Natural killer cell (primary cell): ENCODE data around the gene DOCK2. TPM values are rescaled to one million over a fixed set of nuclear protein-coding genes. Genes with fewer than 3 reads are reported as not detected.

Source experiments
- ATAC-seq, 3 donors: fragments of 150-1000 bp in 2 of 3; fragments of 200-7000 bp in 1 of 3; cut with Tn5 transposase; 1 replicate in 1 of 3; 2 replicates in 2 of 3; pipeline ENCODE4 v1.10.0; 2021; ENCODE audit warnings: mild to moderate bottlenecking in 2 of 3, moderate library complexity in 2 of 3
- DNase-seq, 2 donors: peaks; one replicate each; pipeline versions ENCODE4 v3.0.0 to v3.0.0-alpha.2; 2013 to 2021; ENCODE audit warnings: mixed read lengths in 1 of 2
- H3K27ac ChIP-seq: one replicate; pipeline ENCODE4 v1.5.1; 2013; ENCODE audit warnings: mild to moderate bottlenecking, low read length
- H3K27me3 ChIP-seq: one replicate; pipeline ENCODE4 v1.6.1; 2013; ENCODE audit warnings: low read length; ENCODE audit not compliant: control insufficient read depth, insufficient read depth
- H3K36me3 ChIP-seq: one replicate; pipeline ENCODE4 v1.6.1; 2013; ENCODE audit warnings: low read length; ENCODE audit not compliant: control insufficient read depth, insufficient read depth
- H3K4me1 ChIP-seq: one replicate; pipeline ENCODE4 v1.6.1; 2013; ENCODE audit warnings: low read length; ENCODE audit not compliant: control insufficient read depth, insufficient read depth
- H3K4me3 ChIP-seq: one replicate; pipeline ENCODE4 v1.5.1; 2013; ENCODE audit warnings: low read length
- H3K9me3 ChIP-seq: one replicate; pipeline ENCODE4 v1.6.1; 2013; ENCODE audit warnings: low read length; ENCODE audit not compliant: control insufficient read depth, insufficient read depth
- H3K27ac Mint-ChIP-seq, 2 donors: one replicate each; pipeline ENCODE4 v1.8.0; 2022; ENCODE audit warnings: mild to moderate bottlenecking in 2 of 2, mixed read lengths in 2 of 2, moderate library complexity in 1 of 2
- H3K27me3 Mint-ChIP-seq, 2 donors: one replicate each; pipeline ENCODE4 v1.8.0; 2022; ENCODE audit warnings: low read depth in 2 of 2, mixed read lengths in 2 of 2
- H3K36me3 Mint-ChIP-seq: one replicate; pipeline ENCODE4 v1.8.0; 2022; ENCODE audit warnings: mixed read lengths
- H3K4me1 Mint-ChIP-seq, 2 donors: one replicate each; pipeline ENCODE4 v1.8.0; 2022; ENCODE audit warnings: mixed read lengths in 2 of 2
- H3K4me3 Mint-ChIP-seq: one replicate; pipeline ENCODE4 v1.8.0; 2022; ENCODE audit warnings: mild to moderate bottlenecking, moderate library complexity, mixed read lengths
- H3K9me3 Mint-ChIP-seq, 2 donors: one replicate each; pipeline ENCODE4 v1.8.0; 2022; ENCODE audit warnings: mixed read lengths in 2 of 2
- WGBS: methylation state at CpG from one replicate; pipeline ENCODE4 v1.1.7; 2013; ENCODE audit warnings: missing lambda C conversion rate; ENCODE audit not compliant: insufficient coverage; 5-methylcytosine and 5-hydroxymethylcytosine counted together
- intact Hi-C: fragments of 100-400 bp; cut with micrococcal nuclease; formaldehyde crosslinking; loops from one replicate; pipeline ENCODE4 v1.14.2; 2022
- total RNA-seq, 4 donors: library from RNA; stranded (reverse); fragments of 120-200 nt in 1 of 4; gene quantifications; one replicate each; pipeline versions ENCODE4 v1.2.3 to v1.2.4, GENCODE V29; 2013 to 2022
- TF ChIP-seq, protein P1 (sequence below): fragments of 200-600 bp; IDR thresholded peaks from one replicate; pipeline ENCODE4 v1.8.0; 2022; ENCODE audit warnings: antibody characterized with exemption

The DOCK2 gene
- total RNA-seq, 3 donors from 2014 or later (not counting 1 experiment from before 2014, with no cell fraction given) = 317 to 361 (median 320) TPM

DNA sequence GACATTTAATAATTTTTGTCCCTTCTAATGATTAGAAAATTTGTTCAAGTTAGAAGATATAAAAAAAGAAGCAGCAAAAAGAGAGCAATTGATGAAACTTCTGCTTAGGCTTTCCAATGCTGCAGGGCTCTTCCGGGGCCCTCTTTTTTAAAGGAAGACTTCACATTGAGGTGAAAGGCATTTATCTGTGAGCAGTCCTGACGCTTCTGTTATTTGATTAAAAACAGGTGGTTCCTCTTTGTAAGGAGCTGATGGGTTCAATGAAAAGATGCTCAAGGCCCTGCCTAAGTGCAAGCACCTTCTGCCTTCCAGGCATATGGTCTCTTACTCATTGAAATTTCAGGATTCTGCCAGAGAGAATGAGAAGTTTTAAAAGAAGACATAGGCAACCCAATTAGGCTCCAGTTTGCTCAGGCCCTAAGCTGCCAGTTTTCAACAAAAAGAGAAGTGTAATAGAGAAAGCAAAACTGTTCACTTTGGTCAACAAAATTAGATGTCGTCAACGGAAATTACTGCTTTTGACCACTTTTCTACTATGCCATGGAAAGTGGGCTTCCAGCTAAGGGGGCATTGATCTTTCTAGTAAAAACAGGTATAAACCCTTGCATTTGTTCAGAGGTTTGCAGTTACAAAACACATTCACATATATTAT is 243.1 kb downstream of the DOCK2 start:
- Mint-ChIP-seq H3K4me1 (peaks cover 71 to 76% of the 10 kb centered on the region in 2 donors), H3K27ac (peak overlapping the region; percentile 68 to 69), H3K27me3 (no peaks in the 10 kb centered on the region), H3K4me3 (no peak overlapping the region), H3K9me3 (no peaks in the 10 kb centered on the region), H3K36me3 (no peaks in the 10 kb centered on the region)
- DNase-seq = no peak
- intact Hi-C loops = no loop called here
- H3K9me3 ChIP-seq = no peaks in the 10 kb centered on the region
- H3K4me1 ChIP-seq = peaks cover 9% of the 10 kb centered on the region
- no peaks in the 10 kb centered on the region for H3K27me3 ChIP-seq
- ATAC-seq = peak; percentile 26 to 44 (median 39)
- WGBS = 64% methylated on average over 4 of the region's 4 CpGs
- TF ChIP-seq, protein P1, sequence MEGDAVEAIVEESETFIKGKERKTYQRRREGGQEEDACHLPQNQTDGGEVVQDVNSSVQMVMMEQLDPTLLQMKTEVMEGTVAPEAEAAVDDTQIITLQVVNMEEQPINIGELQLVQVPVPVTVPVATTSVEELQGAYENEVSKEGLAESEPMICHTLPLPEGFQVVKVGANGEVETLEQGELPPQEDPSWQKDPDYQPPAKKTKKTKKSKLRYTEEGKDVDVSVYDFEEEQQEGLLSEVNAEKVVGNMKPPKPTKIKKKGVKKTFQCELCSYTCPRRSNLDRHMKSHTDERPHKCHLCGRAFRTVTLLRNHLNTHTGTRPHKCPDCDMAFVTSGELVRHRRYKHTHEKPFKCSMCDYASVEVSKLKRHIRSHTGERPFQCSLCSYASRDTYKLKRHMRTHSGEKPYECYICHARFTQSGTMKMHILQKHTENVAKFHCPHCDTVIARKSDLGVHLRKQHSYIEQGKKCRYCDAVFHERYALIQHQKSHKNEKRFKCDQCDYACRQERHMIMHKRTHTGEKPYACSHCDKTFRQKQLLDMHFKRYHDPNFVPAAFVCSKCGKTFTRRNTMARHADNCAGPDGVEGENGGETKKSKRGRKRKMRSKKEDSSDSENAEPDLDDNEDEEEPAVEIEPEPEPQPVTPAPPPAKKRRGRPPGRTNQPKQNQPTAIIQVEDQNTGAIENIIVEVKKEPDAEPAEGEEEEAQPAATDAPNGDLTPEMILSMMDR = no peak
- peak overlapping the region; percentile 44 for H3K27ac ChIP-seq
- no peak overlapping the region for H3K4me3 ChIP-seq
- peaks cover 3% of the 10 kb centered on the region for H3K36me3 ChIP-seq

DNA sequence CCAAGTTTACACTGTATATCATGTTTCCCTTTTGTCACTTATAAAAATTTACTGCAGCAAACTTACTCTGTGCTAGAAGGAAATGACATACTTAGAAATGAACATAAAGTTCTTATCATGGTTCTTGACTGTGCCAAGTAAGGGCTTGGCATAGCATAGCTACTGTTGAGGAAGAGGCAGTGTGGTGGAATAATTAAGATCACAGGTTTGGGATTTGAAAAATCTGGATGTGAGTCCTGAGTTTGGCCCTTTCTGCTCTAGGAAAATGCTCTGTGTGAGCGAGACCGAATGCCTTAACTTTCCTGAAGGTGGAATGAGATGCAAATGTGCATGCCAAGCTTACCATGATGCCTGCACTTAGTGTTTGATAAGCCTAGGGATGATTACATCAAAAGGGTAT is 243.7 kb downstream of the DOCK2 start:
- TF ChIP-seq, protein P1 = no peak
- H3K4me1 ChIP-seq = peaks cover 9% of the 10 kb centered on the region
- no peaks in the 10 kb centered on the region for H3K27me3 Mint-ChIP-seq
- no peaks in the 10 kb centered on the region for H3K36me3 Mint-ChIP-seq
- no peak for DNase-seq
- H3K9me3 ChIP-seq = no peaks in the 10 kb centered on the region
- no peak for ATAC-seq
- H3K27ac ChIP-seq = peak overlapping the region; percentile 44
- no peaks in the 10 kb centered on the region for H3K9me3 Mint-ChIP-seq
- no peak overlapping the region for H3K4me3 Mint-ChIP-seq
- peaks cover 72 to 73% of the 10 kb centered on the region in 2 donors for H3K4me1 Mint-ChIP-seq
- intact Hi-C loops = no loop called here
- H3K27ac Mint-ChIP-seq = peak overlapping the region; percentile 68 to 69
- H3K27me3 ChIP-seq = no peaks in the 10 kb centered on the region
- no peak overlapping the region for H3K4me3 ChIP-seq
- peaks cover 3% of the 10 kb centered on the region for H3K36me3 ChIP-seq
- WGBS = 98% methylated on average over 2 of the region's 2 CpGs

DNA sequence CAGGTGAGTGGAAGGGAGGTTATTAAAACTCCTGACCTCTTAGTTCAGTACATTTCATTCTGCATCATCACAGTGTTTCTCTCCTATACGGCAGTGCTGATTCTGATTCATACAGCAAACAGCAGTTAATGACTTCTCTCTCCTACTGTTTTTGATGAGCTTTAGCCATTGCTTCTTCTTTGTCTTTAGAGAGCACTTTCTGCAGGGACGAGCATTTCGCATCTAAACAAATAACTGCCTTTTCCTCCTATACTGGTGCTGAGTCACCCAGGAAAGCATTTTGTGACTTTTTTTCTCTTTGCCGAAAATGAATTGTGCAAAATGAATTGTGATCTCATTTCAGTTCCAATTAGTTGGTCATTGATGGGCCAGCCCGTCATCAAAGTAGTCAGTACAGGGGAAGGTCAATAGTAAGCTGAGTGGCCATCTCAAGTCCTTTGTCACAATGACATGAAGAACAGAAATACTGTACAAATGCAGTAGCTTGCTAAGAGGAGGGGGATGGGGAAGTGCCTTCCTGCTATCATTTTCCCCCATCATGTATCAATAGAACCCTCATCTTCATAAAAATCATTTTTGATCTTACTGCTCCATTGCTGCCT is 244.7 kb downstream of the DOCK2 start:
- TF ChIP-seq, protein P1 = no peak
- Histone ChIP-seq H3K4me1 (peaks cover 9% of the 10 kb centered on the region), H3K27ac (no peak overlapping the region), H3K36me3 (peaks cover 3% of the 10 kb centered on the region), H3K27me3 (no peaks in the 10 kb centered on the region), H3K4me3 (no peak overlapping the region), H3K9me3 (no peaks in the 10 kb centered on the region)
- DNase-seq (no peak), ATAC-seq (no peak)
- 76% methylated on average over 5 of the region's 5 CpGs for WGBS
- Mint-ChIP-seq H3K4me1 (peaks cover 67% of the 10 kb centered on the region in 2 donors), H3K27ac (peak overlapping the region in 1 of 2 donors; percentile 37), H3K9me3 (no peaks in the 10 kb centered on the region), H3K4me3 (no peak overlapping the region), H3K27me3 (no peaks in the 10 kb centered on the region), H3K36me3 (no peaks in the 10 kb centered on the region)
- intact Hi-C loops = no loop called here
